Measurements from ENCODE around the gene QPCTL. TPM values are rescaled to one million over a fixed set of nuclear protein-coding genes. Genes with fewer than 3 reads are reported as not detected.
A peak's percentile ranks its signal among the peaks of the same experiment; 100 is the strongest.
"Not testable (repeated sequence)": the region's sequence is repeated elsewhere in the genome, so short reads cannot be mapped to it uniquely, and the experiment has no call there.

The QPCTL gene
- total and polyA plus RNA-seq, 2 experiments from 2014 or later = 10.3 to 11.0 TPM

- H3K4me2 ChIP-seq = peak overlapping the region; percentile 92
Measured at GRCh38 chr19:45682117-45682516, 10.3 kb upstream of the QPCTL start.

DNA sequence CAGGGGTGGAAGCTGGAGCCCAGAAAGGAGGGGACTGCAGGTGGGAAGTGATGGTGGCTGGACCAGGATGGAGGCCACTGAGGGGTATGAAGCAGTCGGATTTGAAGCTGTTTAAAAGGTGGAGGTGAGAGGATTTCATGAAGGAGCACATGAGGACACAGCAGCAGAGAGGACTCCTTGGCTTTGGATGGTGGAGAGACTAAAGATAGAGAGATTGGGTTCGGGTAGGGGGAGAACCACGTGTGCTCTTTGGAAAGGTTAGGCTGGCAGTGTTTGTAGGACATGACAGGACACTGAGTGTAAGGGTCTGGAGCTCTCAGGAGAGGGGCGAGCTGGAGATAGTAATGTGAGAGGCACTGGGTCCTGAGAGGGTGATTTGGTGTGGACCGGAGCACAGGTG, 9.6 kb upstream of the QPCTL start:
- Histone ChIP-seq H2AFZ (no peak overlapping the region), H3K27ac (no peak overlapping the region), H3K36me3 (replicated peaks; ENCODE audit: insufficient read depth, low read depth) (no peaks in the 10 kb centered on the region), H3K4me2 (no peak overlapping the region), H3K4me1 (ENCODE audit: insufficient read depth) (peaks cover 4% of the 10 kb centered on the region), H3K27me3 (no peaks in the 10 kb centered on the region), H4K20me1 (ENCODE audit: insufficient read depth, poor library complexity, severe bottlenecking) (no peaks in the 10 kb centered on the region), H3K9me3 (ENCODE audit: low read depth) (no peaks in the 10 kb centered on the region), H3K4me3 (no peak overlapping the region), H3K79me2 (no peaks in the 10 kb centered on the region), H3K9me2 (replicated peaks; ENCODE audit: insufficient read depth) (no peaks in the 10 kb centered on the region)
- no peak for DNase-seq (ENCODE audit: low spot score)
- TF ChIP-seq, protein P1, sequence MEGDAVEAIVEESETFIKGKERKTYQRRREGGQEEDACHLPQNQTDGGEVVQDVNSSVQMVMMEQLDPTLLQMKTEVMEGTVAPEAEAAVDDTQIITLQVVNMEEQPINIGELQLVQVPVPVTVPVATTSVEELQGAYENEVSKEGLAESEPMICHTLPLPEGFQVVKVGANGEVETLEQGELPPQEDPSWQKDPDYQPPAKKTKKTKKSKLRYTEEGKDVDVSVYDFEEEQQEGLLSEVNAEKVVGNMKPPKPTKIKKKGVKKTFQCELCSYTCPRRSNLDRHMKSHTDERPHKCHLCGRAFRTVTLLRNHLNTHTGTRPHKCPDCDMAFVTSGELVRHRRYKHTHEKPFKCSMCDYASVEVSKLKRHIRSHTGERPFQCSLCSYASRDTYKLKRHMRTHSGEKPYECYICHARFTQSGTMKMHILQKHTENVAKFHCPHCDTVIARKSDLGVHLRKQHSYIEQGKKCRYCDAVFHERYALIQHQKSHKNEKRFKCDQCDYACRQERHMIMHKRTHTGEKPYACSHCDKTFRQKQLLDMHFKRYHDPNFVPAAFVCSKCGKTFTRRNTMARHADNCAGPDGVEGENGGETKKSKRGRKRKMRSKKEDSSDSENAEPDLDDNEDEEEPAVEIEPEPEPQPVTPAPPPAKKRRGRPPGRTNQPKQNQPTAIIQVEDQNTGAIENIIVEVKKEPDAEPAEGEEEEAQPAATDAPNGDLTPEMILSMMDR (IDR thresholded peaks at IDR 0.05; ENCODE audit: poor library complexity) = no peak
- no peak for TF ChIP-seq EZH2 (IDR thresholded peaks at IDR 0.05; ENCODE audit: borderline replicate concordance)
- TF ChIP-seq EZH2phosphoT487 (IDR thresholded peaks at IDR 0.05; ENCODE audit: low read depth, severe bottlenecking, unreplicated experiment) = no peak
- WGBS (ENCODE audit: low lambda C conversion rate, missing lambda C conversion rate) = 94% methylated on average over 5 of the region's 5 CpGs

More at GRCh38 chr19:45682117-45682516, 10.3 kb upstream of the QPCTL start:
- TF ChIP-seq EZH2 (IDR thresholded peaks at IDR 0.05; ENCODE audit: borderline replicate concordance) = no peak
- TF ChIP-seq EZH2phosphoT487 (IDR thresholded peaks at IDR 0.05; ENCODE audit: low read depth, severe bottlenecking, unreplicated experiment) = no peak
- TF ChIP-seq, protein P1 (IDR thresholded peaks at IDR 0.05; ENCODE audit: poor library complexity) = no peak
- Histone ChIP-seq H3K36me3 (replicated peaks; ENCODE audit: insufficient read depth, low read depth) (no peaks in the 10 kb centered on the region), H3K4me1 (ENCODE audit: insufficient read depth) (peaks cover 4% of the 10 kb centered on the region), H3K4me3 (no peak overlapping the region), H4K20me1 (ENCODE audit: insufficient read depth, poor library complexity, severe bottlenecking) (no peaks in the 10 kb centered on the region), H3K79me2 (no peaks in the 10 kb centered on the region), H3K27me3 (no peaks in the 10 kb centered on the region), H2AFZ (peak overlapping the region; percentile 75), H3K9me3 (ENCODE audit: low read depth) (no peaks in the 10 kb centered on the region), H3K27ac (peak overlapping the region; percentile 44), H3K9me2 (replicated peaks; ENCODE audit: insufficient read depth) (no peaks in the 10 kb centered on the region)
- DNase-seq (ENCODE audit: low spot score) = no peak
- WGBS (ENCODE audit: low lambda C conversion rate, missing lambda C conversion rate) = 84% methylated on average over 8 of the region's 8 CpGs

GRCh38 chr19:45685045-45685444, 7.4 kb upstream of the QPCTL start:
- not testable (repeated sequence) for H3K36me3 ChIP-seq (replicated peaks; ENCODE audit: insufficient read depth, low read depth); H3K9me2 ChIP-seq (replicated peaks; ENCODE audit: insufficient read depth); H3K79me2 ChIP-seq; H4K20me1 ChIP-seq (ENCODE audit: insufficient read depth, poor library complexity, severe bottlenecking); H3K4me3 ChIP-seq; H3K27ac ChIP-seq; DNase-seq (ENCODE audit: low spot score); H3K27me3 ChIP-seq; H3K4me1 ChIP-seq (ENCODE audit: insufficient read depth); H3K9me3 ChIP-seq (ENCODE audit: low read depth); H3K4me2 ChIP-seq; H2AFZ ChIP-seq
- WGBS (ENCODE audit: low lambda C conversion rate, missing lambda C conversion rate) = 100% methylated on average over 9 of the region's 11 CpGs

DNA sequence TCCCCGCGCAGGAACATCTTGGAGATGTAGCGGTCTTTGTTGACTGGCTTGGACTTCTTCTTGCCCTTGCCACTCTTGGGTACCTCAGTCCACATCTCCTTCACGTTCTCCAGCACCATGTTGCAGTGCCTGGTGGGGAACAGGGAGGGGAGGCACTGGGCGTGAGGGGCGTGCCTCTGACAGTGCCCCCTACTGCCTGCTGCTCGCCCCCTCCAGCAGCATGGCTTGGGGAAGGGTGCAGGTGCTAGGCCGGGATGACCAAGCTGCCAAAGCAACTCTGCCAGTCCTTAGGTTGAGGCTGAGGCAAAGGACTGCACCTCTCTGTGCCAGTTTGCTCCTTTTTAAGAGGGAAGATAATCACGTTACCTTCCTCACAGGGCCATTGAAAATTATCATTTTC, 4.9 kb upstream of the QPCTL start:
- TF ChIP-seq, protein P1 (IDR thresholded peaks at IDR 0.05; ENCODE audit: poor library complexity) = no peak
- TF ChIP-seq EZH2 (IDR thresholded peaks at IDR 0.05; ENCODE audit: borderline replicate concordance) = no peak
- no peak for TF ChIP-seq EZH2phosphoT487 (IDR thresholded peaks at IDR 0.05; ENCODE audit: low read depth, severe bottlenecking, unreplicated experiment)

More for the DNA sequence above, 4.9 kb upstream of the QPCTL start:
- no peak for DNase-seq (ENCODE audit: low spot score)
- Histone ChIP-seq H3K4me3 (no peak overlapping the region), H3K79me2 (peaks cover 15% of the 10 kb centered on the region), H2AFZ (no peak overlapping the region), H3K4me1 (ENCODE audit: insufficient read depth) (no peaks in the 10 kb centered on the region), H3K9me2 (replicated peaks; ENCODE audit: insufficient read depth) (no peaks in the 10 kb centered on the region), H3K4me2 (no peak overlapping the region), H4K20me1 (ENCODE audit: insufficient read depth, poor library complexity, severe bottlenecking) (no peaks in the 10 kb centered on the region), H3K9me3 (ENCODE audit: low read depth) (no peaks in the 10 kb centered on the region), H3K27ac (no peak overlapping the region), H3K27me3 (no peaks in the 10 kb centered on the region), H3K36me3 (replicated peaks; ENCODE audit: insufficient read depth, low read depth) (no peaks in the 10 kb centered on the region)
- WGBS (ENCODE audit: low lambda C conversion rate, missing lambda C conversion rate) = 92% methylated on average over 9 of the region's 9 CpGs
